ENCODE results near the gene TNFRSF6B.
"Not testable (repeated sequence)": the region's sequence is repeated elsewhere in the genome, so short reads cannot be mapped to it uniquely, and the experiment has no call there.

TNFRSF6B gene

DNA sequence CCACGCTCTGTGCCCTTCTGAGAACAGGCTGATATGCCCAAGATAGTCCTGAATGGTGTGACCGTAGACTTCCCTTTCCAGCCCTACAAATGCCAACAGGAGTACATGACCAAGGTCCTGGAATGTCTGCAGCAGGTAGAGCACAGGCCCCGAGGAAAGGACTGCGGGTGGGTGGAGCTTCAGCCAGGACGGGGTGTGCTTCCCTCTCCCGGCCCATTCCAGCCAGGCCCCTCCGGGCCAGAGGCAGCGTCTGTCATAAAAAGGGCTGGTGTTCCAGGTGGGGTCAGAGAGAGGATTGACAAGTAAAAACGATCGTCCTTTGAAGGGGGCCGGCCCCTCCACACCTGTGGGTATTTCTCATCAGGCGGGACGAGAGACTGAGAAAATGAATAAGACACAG is 37.1 kb upstream of the TNFRSF6B start:
- Histone ChIP-seq H3K36me3 (ENCODE audit: low read length) (no peaks in the 10 kb centered on the region), H3K27ac (ENCODE audit: low read depth, low read length) (no peak overlapping the region)

DNA sequence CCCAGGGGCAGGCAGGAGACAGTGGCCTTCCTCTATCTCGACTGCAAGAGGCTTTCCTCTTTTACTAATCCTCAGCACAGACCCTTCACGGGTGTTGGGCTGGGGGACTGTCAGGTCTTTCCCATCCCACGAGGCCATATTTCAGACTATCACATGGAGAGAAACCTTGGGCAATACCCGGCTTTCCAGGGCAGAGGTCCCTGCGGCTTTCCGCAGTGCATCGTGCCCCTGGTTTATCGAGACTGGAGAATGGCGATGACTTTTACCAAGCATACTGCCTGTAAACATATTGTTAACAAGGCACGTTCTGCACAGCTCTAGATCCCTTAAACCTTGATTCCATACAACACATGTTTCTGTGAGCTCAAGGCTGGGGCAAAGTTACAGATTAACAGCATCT is 36.3 kb upstream of the TNFRSF6B start:
- H3K9me2 ChIP-seq (replicated peaks; ENCODE audit: insufficient read depth, low read length); H3K36me3 ChIP-seq (ENCODE audit: low read length); H3K27ac ChIP-seq (ENCODE audit: low read depth, low read length); H3K4me2 ChIP-seq (ENCODE audit: low read depth, low read length, poor library complexity, severe bottlenecking); H3K4me3 ChIP-seq (ENCODE audit: insufficient read depth, low read length, poor library complexity, severe bottlenecking); H4K20me1 ChIP-seq (ENCODE audit: low read depth, low read length); H2AFZ ChIP-seq (ENCODE audit: low read depth, low read length, severe bottlenecking); H3K9ac ChIP-seq (ENCODE audit: low read length); H3K9me3 ChIP-seq (ENCODE audit: insufficient read depth, low read length); H3K27me3 ChIP-seq (ENCODE audit: low read length); H3F3A ChIP-seq (ENCODE audit: insufficient read depth): not testable (repeated sequence)
- H3K79me2 ChIP-seq (ENCODE audit: insufficient read depth, low read length): peaks cover 13% of the 10 kb centered on the region

More for the DNA sequence above, 37.1 kb upstream of the TNFRSF6B start:
- Histone ChIP-seq H3F3A (ENCODE audit: insufficient read depth) (no peaks in the 10 kb centered on the region), H4K20me1 (ENCODE audit: low read depth, low read length) (no peaks in the 10 kb centered on the region), H3K9me3 (ENCODE audit: insufficient read depth, low read length) (no peaks in the 10 kb centered on the region), H3K9me2 (replicated peaks; ENCODE audit: insufficient read depth, low read length) (no peaks in the 10 kb centered on the region), H3K4me3 (ENCODE audit: insufficient read depth, low read length, poor library complexity, severe bottlenecking) (peak overlapping the region; percentile 75), H3K27me3 (ENCODE audit: low read length) (no peaks in the 10 kb centered on the region), H3K4me2 (ENCODE audit: low read depth, low read length, poor library complexity, severe bottlenecking) (peak overlapping the region; percentile 65), H2AFZ (ENCODE audit: low read depth, low read length, severe bottlenecking) (no peak overlapping the region), H3K79me2 (ENCODE audit: insufficient read depth, low read length) (peaks cover 13% of the 10 kb centered on the region), H3K9ac (ENCODE audit: low read length) (peak overlapping the region; percentile 75)
- TF ChIP-seq CTCF (IDR thresholded peaks at IDR 0.05; ENCODE audit: insufficient read depth, low read length, poor library complexity, severe bottlenecking): no peak
- no peak for TF ChIP-seq EZH2phosphoT487 (conservative IDR thresholded peaks at IDR 0.05; ENCODE audit: low read length)

DNA sequence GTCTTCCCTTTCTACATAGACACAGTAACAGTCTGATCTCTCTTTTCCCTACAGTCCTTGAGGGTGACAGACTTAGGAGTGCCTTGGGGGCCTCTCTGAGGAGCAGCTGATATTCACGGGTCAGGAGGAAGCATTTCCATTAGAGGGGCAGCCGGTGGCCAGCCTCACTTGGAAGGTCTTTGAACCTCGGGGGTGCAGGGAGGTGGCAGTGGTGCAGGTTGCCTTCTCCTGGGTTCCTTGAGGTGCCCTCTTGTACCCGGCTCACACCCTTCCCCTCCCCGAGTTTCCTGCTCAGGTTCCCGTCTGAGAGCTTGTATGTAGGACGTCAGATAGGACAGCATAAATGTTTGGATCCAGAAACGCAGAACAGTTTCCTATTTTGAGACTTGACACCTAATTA is 35.8 kb upstream of the TNFRSF6B start:
- Histone ChIP-seq H3K27ac (ENCODE audit: low read depth, low read length) (no peak overlapping the region), H3K79me2 (ENCODE audit: insufficient read depth, low read length) (peaks cover 13% of the 10 kb centered on the region), H3K9ac (ENCODE audit: low read length) (no peak overlapping the region), H3K9me2 (replicated peaks; ENCODE audit: insufficient read depth, low read length) (no peaks in the 10 kb centered on the region), H3K36me3 (ENCODE audit: low read length) (no peaks in the 10 kb centered on the region), H3K4me2 (ENCODE audit: low read depth, low read length, poor library complexity, severe bottlenecking) (no peak overlapping the region), H2AFZ (ENCODE audit: low read depth, low read length, severe bottlenecking) (no peak overlapping the region), H3F3A (ENCODE audit: insufficient read depth) (no peaks in the 10 kb centered on the region), H4K20me1 (ENCODE audit: low read depth, low read length) (no peaks in the 10 kb centered on the region), H3K27me3 (ENCODE audit: low read length) (no peaks in the 10 kb centered on the region), H3K9me3 (ENCODE audit: insufficient read depth, low read length) (no peaks in the 10 kb centered on the region), H3K4me3 (ENCODE audit: insufficient read depth, low read length, poor library complexity, severe bottlenecking) (no peak overlapping the region)
- TF ChIP-seq EZH2phosphoT487 (conservative IDR thresholded peaks at IDR 0.05; ENCODE audit: low read length) (no peak), CTCF (IDR thresholded peaks at IDR 0.05; ENCODE audit: insufficient read depth, low read length, poor library complexity, severe bottlenecking) (no peak)

GRCh38 chr20:63661108-63661507 is 35.3 kb upstream of the TNFRSF6B start:
- H3K9me2 ChIP-seq (replicated peaks; ENCODE audit: insufficient read depth, low read length): no peaks in the 10 kb centered on the region
- H3K79me2 ChIP-seq (ENCODE audit: insufficient read depth, low read length): peaks cover 13% of the 10 kb centered on the region
- no peak overlapping the region for H2AFZ ChIP-seq (ENCODE audit: low read depth, low read length, severe bottlenecking)
- TF ChIP-seq CTCF (IDR thresholded peaks at IDR 0.05; ENCODE audit: insufficient read depth, low read length, poor library complexity, severe bottlenecking): no peak
- TF ChIP-seq EZH2phosphoT487 (conservative IDR thresholded peaks at IDR 0.05; ENCODE audit: low read length): no peak
- H3F3A ChIP-seq (ENCODE audit: insufficient read depth): no peaks in the 10 kb centered on the region
- no peak overlapping the region for H3K27ac ChIP-seq (ENCODE audit: low read depth, low read length)
- no peak overlapping the region for H3K4me2 ChIP-seq (ENCODE audit: low read depth, low read length, poor library complexity, severe bottlenecking)
- no peaks in the 10 kb centered on the region for H4K20me1 ChIP-seq (ENCODE audit: low read depth, low read length)
- H3K27me3 ChIP-seq (ENCODE audit: low read length): no peaks in the 10 kb centered on the region
- no peak overlapping the region for H3K4me3 ChIP-seq (ENCODE audit: insufficient read depth, low read length, poor library complexity, severe bottlenecking)
- H3K9ac ChIP-seq (ENCODE audit: low read length): no peak overlapping the region
- no peaks in the 10 kb centered on the region for H3K36me3 ChIP-seq (ENCODE audit: low read length)
- no peaks in the 10 kb centered on the region for H3K9me3 ChIP-seq (ENCODE audit: insufficient read depth, low read length)

Data from SU-DHL-6 (cell line).